ENCODE measurements around the gene DMRTA1. TPM values are rescaled to one million over a fixed set of nuclear protein-coding genes. Genes with fewer than 3 reads are reported as not detected.

DMRTA1 gene, protein sequence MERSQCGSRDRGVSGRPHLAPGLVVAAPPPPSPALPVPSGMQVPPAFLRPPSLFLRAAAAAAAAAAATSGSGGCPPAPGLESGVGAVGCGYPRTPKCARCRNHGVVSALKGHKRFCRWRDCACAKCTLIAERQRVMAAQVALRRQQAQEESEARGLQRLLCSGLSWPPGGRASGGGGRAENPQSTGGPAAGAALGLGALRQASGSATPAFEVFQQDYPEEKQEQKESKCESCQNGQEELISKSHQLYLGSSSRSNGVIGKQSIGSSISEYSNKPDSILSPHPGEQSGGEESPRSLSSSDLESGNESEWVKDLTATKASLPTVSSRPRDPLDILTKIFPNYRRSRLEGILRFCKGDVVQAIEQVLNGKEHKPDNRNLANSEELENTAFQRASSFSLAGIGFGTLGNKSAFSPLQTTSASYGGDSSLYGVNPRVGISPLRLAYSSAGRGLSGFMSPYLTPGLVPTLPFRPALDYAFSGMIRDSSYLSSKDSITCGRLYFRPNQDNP
- total RNA-seq: under 1 TPM; 0.31 to 0.76 (median 0.61) TPM
- polyA plus RNA-seq: 0.20 TPM
- long read RNA-seq, donor 1, full-length matches to known transcripts: 1 of 1 reads
- long read RNA-seq, donor 1, partial matches to known transcripts: 0 of 1 reads
- long read RNA-seq, donor 1, other reads (novel, unspliced or antisense): 0 of 1 reads
- long read RNA-seq, donor 2, full-length matches to known transcripts: 3 of 5 reads
- long read RNA-seq, donor 2, partial matches to known transcripts: 0 of 5 reads
- long read RNA-seq, donor 2, other reads (novel, unspliced or antisense): 2 of 5 reads
- long read RNA-seq, donor 3, full-length matches to known transcripts: 7 of 7 reads
- long read RNA-seq, donor 3, partial matches to known transcripts: 0 of 7 reads
- long read RNA-seq, donor 3, other reads (novel, unspliced or antisense): 0 of 7 reads
- long read RNA-seq, donor 4: 0 reads

GRCh38 chr9:22446589-22446949 lies at the start of gene DMRTA1:
Gene DMRTA1 (plus strand): TSS chr9:22446824. CDS start chr9:22447066, 242 bp downstream.
- Histone ChIP-seq H3K4me1 (ENCODE audit: control insufficient read depth, insufficient read depth, low read length) (no peaks in the 10 kb centered on the region), H3K4me3 (ENCODE audit: low read length) (peak within 1 kb of the TSS; percentile 69), H3K27ac (ENCODE audit: low read length) (peak within 1 kb of the TSS; percentile 37), H3K27me3 (ENCODE audit: control insufficient read depth, insufficient read depth) (no peaks in the 10 kb centered on the region), H3K9me3 (ENCODE audit: control insufficient read depth, low read length) (no peaks in the 10 kb centered on the region)
- ATAC-seq: peak; percentile 99 to 100
- DNase-seq: peak; percentile 87 to 94 (median 93)
- 2% methylated on average over 24 of the region's 24 CpGs for WGBS
- intact Hi-C loops (cut with DNase I): no loop called here

DNA sequence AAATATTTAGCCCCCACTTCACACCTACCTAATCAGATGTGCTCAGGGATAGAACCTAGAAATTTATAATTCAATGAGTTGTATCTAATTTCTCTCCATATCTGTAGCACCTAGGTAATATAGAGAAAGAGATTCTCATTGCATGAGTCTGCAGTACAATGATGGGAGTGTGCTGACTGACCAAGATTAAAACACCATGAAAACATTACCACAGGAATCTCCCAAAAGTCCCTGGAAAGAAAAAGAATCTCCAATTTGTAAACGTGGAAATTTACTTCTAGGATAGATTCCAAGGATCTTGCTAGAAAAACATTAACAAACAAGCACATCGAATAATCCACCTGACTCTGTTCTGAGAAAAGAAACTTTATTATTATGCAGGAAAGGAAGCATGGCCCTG lies 45.0 kb upstream of the DMRTA1 start:
- Histone ChIP-seq H3K4me1 (ENCODE audit: control insufficient read depth, insufficient read depth, low read length) (no peaks in the 10 kb centered on the region), H3K4me3 (ENCODE audit: low read length) (no peak overlapping the region), H3K9me3 (ENCODE audit: control insufficient read depth, low read length) (no peaks in the 10 kb centered on the region), H3K27ac (ENCODE audit: low read length) (no peak overlapping the region), H3K27me3 (ENCODE audit: control insufficient read depth, insufficient read depth) (no peaks in the 10 kb centered on the region)
- no peak for ATAC-seq
- no peak for DNase-seq
- WGBS: 50% methylated on average over 2 of the region's 2 CpGs
- intact Hi-C loops (cut with DNase I): no loop called here

GRCh38 chr9:22405869-22406659 lies 40.6 kb upstream of the DMRTA1 start:
- intact Hi-C loops (cut with DNase I): no loop called here
- 77% methylated on average over 13 of the region's 13 CpGs for WGBS
- Histone ChIP-seq H3K4me3 (ENCODE audit: low read length) (no peak overlapping the region), H3K4me1 (ENCODE audit: control insufficient read depth, insufficient read depth, low read length) (no peaks in the 10 kb centered on the region), H3K9me3 (ENCODE audit: control insufficient read depth, low read length) (no peaks in the 10 kb centered on the region), H3K27me3 (ENCODE audit: control insufficient read depth, insufficient read depth) (no peaks in the 10 kb centered on the region), H3K27ac (ENCODE audit: low read length) (no peak overlapping the region)
- DNase-seq (peak in 1 of 3 donors; percentile 12), ATAC-seq (no peak)

- H3K4me1 ChIP-seq (ENCODE audit: control insufficient read depth, insufficient read depth, low read length): no peaks in the 10 kb centered on the region
- intact Hi-C loops (cut with DNase I): no loop called here
- WGBS: 60% methylated on average over 1 of the region's 1 CpG
These were observed 32.7 kb upstream of the DMRTA1 start for GRCh38 chr9:22413884-22414283.

GRCh38 chr9:22415941-22416691 lies 30.5 kb upstream of the DMRTA1 start:
- intact Hi-C loops (cut with DNase I): no loop called here
- Histone ChIP-seq H3K27ac (ENCODE audit: low read length) (no peak overlapping the region), H3K4me1 (ENCODE audit: control insufficient read depth, insufficient read depth, low read length) (no peaks in the 10 kb centered on the region), H3K4me3 (ENCODE audit: low read length) (no peak overlapping the region), H3K27me3 (ENCODE audit: control insufficient read depth, insufficient read depth) (no peaks in the 10 kb centered on the region), H3K9me3 (ENCODE audit: control insufficient read depth, low read length) (no peaks in the 10 kb centered on the region)
- DNase-seq (no peak), ATAC-seq (no peak)
- WGBS: 62% methylated on average over 5 of the region's 5 CpGs

More at GRCh38 chr9:22413884-22414283, 32.7 kb upstream of the DMRTA1 start:
- no peaks in the 10 kb centered on the region for H3K27me3 ChIP-seq (ENCODE audit: control insufficient read depth, insufficient read depth)
- DNase-seq (no peak), ATAC-seq (no peak)
- H3K27ac ChIP-seq (ENCODE audit: low read length): no peak overlapping the region
- H3K4me3 ChIP-seq (ENCODE audit: low read length): no peak overlapping the region
- H3K9me3 ChIP-seq (ENCODE audit: control insufficient read depth, low read length): no peaks in the 10 kb centered on the region

DNA sequence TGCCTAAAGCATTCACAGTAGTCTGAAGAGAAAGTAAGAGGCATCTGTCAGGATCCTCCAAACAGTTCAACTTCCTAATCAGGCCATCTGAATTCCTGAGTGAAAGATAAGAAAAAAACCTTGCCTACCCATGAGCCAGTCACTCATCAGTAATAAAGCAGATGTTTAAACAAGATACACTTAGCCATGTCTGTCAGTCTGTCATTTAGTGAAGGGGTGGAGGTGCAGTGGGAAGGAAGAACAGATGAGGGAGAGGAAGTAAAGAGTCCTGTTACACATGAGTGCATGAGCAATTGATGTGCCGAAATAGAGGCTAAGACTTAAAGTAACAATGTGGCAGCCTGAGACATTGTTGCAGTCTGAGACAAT lies 29.9 kb upstream of the DMRTA1 start:
- no peaks in the 10 kb centered on the region for H3K4me1 ChIP-seq (ENCODE audit: control insufficient read depth, insufficient read depth, low read length)
- H3K27me3 ChIP-seq (ENCODE audit: control insufficient read depth, insufficient read depth): no peaks in the 10 kb centered on the region
- no peak overlapping the region for H3K27ac ChIP-seq (ENCODE audit: low read length)
- no peak for DNase-seq
- ATAC-seq: no peak
- 20% methylated on average over 1 of the region's 1 CpG for WGBS
- no peak overlapping the region for H3K4me3 ChIP-seq (ENCODE audit: low read length)
- H3K9me3 ChIP-seq (ENCODE audit: control insufficient read depth, low read length): no peaks in the 10 kb centered on the region
- intact Hi-C loops (cut with DNase I): no loop called here

GRCh38 chr9:22423566-22423965 lies 23.1 kb upstream of the DMRTA1 start:
- intact Hi-C loops (cut with DNase I): no loop called here
- H3K4me1 ChIP-seq (ENCODE audit: control insufficient read depth, insufficient read depth, low read length): no peaks in the 10 kb centered on the region
- ATAC-seq (no peak), DNase-seq (no peak)
- no peak overlapping the region for H3K4me3 ChIP-seq (ENCODE audit: low read length)
- H3K27ac ChIP-seq (ENCODE audit: low read length): no peak overlapping the region
- no peaks in the 10 kb centered on the region for H3K27me3 ChIP-seq (ENCODE audit: control insufficient read depth, insufficient read depth)
- WGBS: 71% methylated on average over 1 of the region's 1 CpG
- no peaks in the 10 kb centered on the region for H3K9me3 ChIP-seq (ENCODE audit: control insufficient read depth, low read length)

DNA sequence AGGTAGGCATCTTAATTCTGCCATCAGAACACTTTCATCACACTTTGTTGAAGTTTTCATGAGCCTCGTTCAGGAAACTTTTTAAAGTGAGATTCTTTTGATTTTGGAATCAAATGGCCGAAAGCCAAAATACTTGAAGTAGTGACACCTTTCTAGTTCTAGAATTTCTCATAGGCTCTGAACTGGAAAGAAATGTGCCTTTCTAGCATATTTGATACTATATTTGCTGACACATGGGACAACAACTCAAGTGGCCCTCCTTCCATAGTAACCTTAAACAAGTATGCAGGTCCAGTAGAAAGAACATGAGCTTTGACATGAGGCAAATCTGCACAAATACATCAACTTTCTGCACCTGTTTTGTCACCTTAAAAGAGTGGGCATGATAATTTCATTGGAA lies 22.0 kb upstream of the DMRTA1 start:
- 82% methylated on average over 2 of the region's 2 CpGs for WGBS
- Histone ChIP-seq H3K4me3 (ENCODE audit: low read length) (no peak overlapping the region), H3K27ac (ENCODE audit: low read length) (no peak overlapping the region), H3K27me3 (ENCODE audit: control insufficient read depth, insufficient read depth) (no peaks in the 10 kb centered on the region), H3K9me3 (ENCODE audit: control insufficient read depth, low read length) (no peaks in the 10 kb centered on the region), H3K4me1 (ENCODE audit: control insufficient read depth, insufficient read depth, low read length) (no peaks in the 10 kb centered on the region)
- intact Hi-C loops (cut with DNase I): no loop called here
- ATAC-seq (no peak), DNase-seq (no peak)

- Histone ChIP-seq H3K4me3 (ENCODE audit: low read length) (no peak overlapping the region), H3K27me3 (ENCODE audit: control insufficient read depth, insufficient read depth) (no peaks in the 10 kb centered on the region), H3K9me3 (ENCODE audit: control insufficient read depth, low read length) (no peaks in the 10 kb centered on the region), H3K27ac (ENCODE audit: low read length) (no peak overlapping the region), H3K4me1 (ENCODE audit: control insufficient read depth, insufficient read depth, low read length) (no peaks in the 10 kb centered on the region)
- intact Hi-C loops (cut with DNase I): no loop called here
- no peak for ATAC-seq
- no peak for DNase-seq
- WGBS: 60% methylated on average over 4 of the region's 4 CpGs
These were observed 21.1 kb upstream of the DMRTA1 start for GRCh38 chr9:22425551-22425950.

DNA sequence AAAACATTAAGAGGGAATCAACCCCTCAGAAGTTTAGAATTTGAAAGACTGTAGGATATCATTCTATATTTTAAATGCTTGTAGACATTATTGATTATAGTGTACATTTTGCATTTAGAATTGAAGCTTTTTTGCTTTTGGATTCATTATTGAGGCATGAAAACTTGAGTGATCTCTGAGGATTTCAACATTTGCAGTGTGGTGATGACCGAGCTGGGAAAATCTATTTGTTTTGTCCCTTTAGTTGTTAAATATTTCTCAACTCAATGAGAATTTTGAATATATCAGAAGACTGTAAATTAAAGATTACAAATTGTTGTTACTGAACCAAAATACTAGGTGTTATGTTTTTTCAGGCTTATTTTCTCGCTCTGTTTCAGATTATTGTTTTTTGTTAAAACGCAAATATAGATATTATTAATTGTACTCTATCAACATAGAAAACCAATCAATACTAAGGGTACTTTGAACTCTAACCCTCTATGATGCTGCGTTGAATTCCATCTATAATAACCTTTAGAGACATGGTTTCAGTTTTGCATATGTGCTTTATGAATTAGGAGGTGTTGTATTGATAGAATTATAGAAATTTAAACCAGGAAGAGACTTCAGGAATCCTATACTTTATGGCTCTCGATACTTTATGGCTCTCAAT lies 19.3 kb upstream of the DMRTA1 start:
- Histone ChIP-seq H3K27ac (ENCODE audit: low read length) (no peak overlapping the region), H3K27me3 (ENCODE audit: control insufficient read depth, insufficient read depth) (no peaks in the 10 kb centered on the region), H3K4me1 (ENCODE audit: control insufficient read depth, insufficient read depth, low read length) (no peaks in the 10 kb centered on the region), H3K9me3 (ENCODE audit: control insufficient read depth, low read length) (no peaks in the 10 kb centered on the region), H3K4me3 (ENCODE audit: low read length) (no peak overlapping the region)
- DNase-seq (no peak), ATAC-seq (no peak)
- intact Hi-C loops (cut with DNase I): no loop called here
- 74% methylated on average over 5 of the region's 5 CpGs for WGBS
